MG63 (cell line): ENCODE measurements around the gene BNC2. TPM values are rescaled to one million over a fixed set of nuclear protein-coding genes. Genes with fewer than 3 reads are reported as not detected.

Experiments
- DNase-seq: peaks from one replicate; pipeline ENCODE4 v3.0.0-alpha.2; 2020
- H3K27me3 ChIP-seq: fragments of 250-450 bp; sonication (Bioruptor Pico); 2 replicates; pipeline ENCODE4 v1.5.1; 2020; ENCODE audit warnings: mild to moderate bottlenecking, moderate library complexity
- H3K36me3 ChIP-seq: fragments of 250-450 bp; sonication (Bioruptor Pico); 2 replicates; pipeline ENCODE4 v1.5.1; 2020; ENCODE audit warnings: mild to moderate bottlenecking, moderate library complexity
- H3K4me3 ChIP-seq: fragments of 250-450 bp; sonication (Bioruptor Pico); 2 replicates; pipeline ENCODE4 v1.5.1; 2020; ENCODE audit warnings: mild to moderate bottlenecking, moderate library complexity
- H3K9me3 ChIP-seq: fragments of 250-450 bp; sonication (Bioruptor Pico); 2 replicates; pipeline ENCODE4 v1.5.1; 2020; ENCODE audit warnings: mild to moderate bottlenecking, moderate library complexity
- total RNA-seq: library from RNA; depleted of rRNA; stranded (reverse); fragments of >200 nt; shearing (Covaris generic); gene quantifications from 2 replicates; pipeline ENCODE4 v1.2.3, GENCODE V29; 2014; ENCODE audit warnings: low replicate concordance

The BNC2 gene
- total RNA-seq, 1 experiment from 2014 or later, result 38.8 TPM

DNA sequence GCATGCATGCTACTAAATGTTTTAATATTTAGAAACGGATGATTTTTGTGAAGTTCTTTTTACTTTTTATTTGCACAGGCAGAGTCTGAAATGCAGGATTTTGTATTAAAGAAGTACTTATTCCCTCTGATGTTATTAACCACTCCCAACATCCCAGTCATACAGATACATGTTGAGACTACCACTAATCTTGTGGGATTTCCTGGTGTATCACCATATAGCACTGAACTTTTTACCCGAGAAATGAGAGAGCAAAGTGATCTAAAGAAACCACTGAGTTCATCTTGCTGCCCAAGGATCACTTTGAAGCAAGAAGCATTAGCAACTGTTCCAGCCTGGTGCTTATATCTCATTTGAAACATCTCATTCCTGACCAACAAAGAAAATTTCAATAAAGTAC lies 443.8 kb downstream of the BNC2 start:
- Histone ChIP-seq H3K36me3 (peaks cover 91% of the 10 kb centered on the region), H3K4me3 (no peak overlapping the region), H3K9me3 (no peaks in the 10 kb centered on the region), H3K27me3 (no peaks in the 10 kb centered on the region)
- DNase-seq, result no peak

- peak; percentile 60 for DNase-seq
- Histone ChIP-seq H3K36me3 (peaks cover 91% of the 10 kb centered on the region), H3K9me3 (no peaks in the 10 kb centered on the region), H3K27me3 (no peaks in the 10 kb centered on the region), H3K4me3 (no peak overlapping the region)
Observed at GRCh38 chr9:16425562-16426231, 444.8 kb downstream of the BNC2 start.

- Histone ChIP-seq H3K9me3 (no peaks in the 10 kb centered on the region), H3K36me3 (peaks cover 79% of the 10 kb centered on the region), H3K27me3 (no peaks in the 10 kb centered on the region), H3K4me3 (no peak overlapping the region)
- no peak for DNase-seq
Observed at GRCh38 chr9:16422114-16422513, 448.4 kb downstream of the BNC2 start.

DNA sequence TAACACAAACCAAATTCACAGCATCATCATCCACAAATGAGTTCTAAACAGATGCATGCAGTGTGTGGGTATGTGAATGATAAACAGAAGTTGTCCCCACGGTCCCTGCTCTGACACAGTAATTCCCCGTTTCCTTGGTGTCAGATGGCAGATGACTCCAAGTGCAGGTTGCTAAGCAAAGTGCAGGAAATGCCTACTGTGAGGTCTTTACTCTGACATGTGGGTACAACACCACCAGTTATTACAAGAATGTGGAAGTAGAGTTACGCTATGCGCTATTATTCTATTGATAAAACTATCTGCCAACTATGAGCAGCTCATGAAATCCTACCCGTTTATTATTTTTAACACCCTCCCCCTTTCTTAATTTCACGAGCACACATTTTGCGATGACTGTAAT lies 448.9 kb downstream of the BNC2 start:
- DNase-seq, result peak; percentile 60
- Histone ChIP-seq H3K27me3 (no peaks in the 10 kb centered on the region), H3K4me3 (no peak overlapping the region), H3K36me3 (peaks cover 76% of the 10 kb centered on the region), H3K9me3 (no peaks in the 10 kb centered on the region)

DNA sequence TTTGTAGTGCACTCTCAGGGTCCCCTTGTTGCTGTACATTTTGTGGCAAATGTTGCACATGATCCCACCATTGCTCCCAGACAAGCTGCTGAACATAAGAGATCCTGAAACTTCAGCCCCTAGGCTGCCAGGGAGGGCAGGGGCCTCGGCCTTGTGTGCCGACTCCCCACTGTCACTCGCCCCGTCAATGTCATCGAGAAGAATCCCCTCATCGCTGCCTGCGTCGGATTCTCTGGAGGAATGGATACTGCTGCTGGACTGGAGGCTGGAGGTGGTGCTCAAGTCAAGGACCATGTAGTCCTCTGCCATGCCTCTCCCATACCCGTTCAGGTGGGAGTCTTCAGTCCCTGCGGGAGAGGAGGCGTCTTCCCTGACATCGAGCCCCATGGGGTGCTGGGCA lies 451.3 kb downstream of the BNC2 start:
- no peak for DNase-seq
- no peaks in the 10 kb centered on the region for H3K27me3 ChIP-seq
- H3K4me3 ChIP-seq, result no peak overlapping the region
- H3K9me3 ChIP-seq, result no peaks in the 10 kb centered on the region
- H3K36me3 ChIP-seq, result peaks cover 85% of the 10 kb centered on the region

DNA sequence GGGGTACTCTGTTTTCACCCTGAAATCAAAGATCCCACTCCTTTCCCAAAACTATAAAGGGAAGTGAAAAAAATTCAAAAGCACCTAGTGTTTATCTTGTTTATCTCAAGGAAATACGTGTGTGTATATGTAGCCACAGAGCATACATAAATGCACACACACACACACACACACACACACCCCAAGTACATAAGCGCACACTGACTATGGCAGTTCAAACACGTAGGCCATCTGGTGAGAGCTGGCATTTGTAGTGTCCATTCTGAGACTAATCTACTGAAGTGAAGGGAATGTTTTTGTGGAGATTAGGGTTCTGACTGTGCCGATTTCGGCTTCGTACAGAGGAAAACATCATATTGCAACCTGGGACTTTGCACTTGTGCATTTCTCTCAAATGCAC lies 451.7 kb downstream of the BNC2 start:
- peaks cover 85% of the 10 kb centered on the region for H3K36me3 ChIP-seq
- H3K9me3 ChIP-seq, result no peaks in the 10 kb centered on the region
- no peaks in the 10 kb centered on the region for H3K27me3 ChIP-seq
- DNase-seq, result no peak
- no peak overlapping the region for H3K4me3 ChIP-seq

GRCh38 chr9:16417749-16418148 lies 452.7 kb downstream of the BNC2 start:
- Histone ChIP-seq H3K36me3 (peaks cover 85% of the 10 kb centered on the region), H3K9me3 (no peaks in the 10 kb centered on the region), H3K4me3 (peak overlapping the region; percentile 22), H3K27me3 (no peaks in the 10 kb centered on the region)
- no peak for DNase-seq

GRCh38 chr9:16417161-16417560 lies 453.3 kb downstream of the BNC2 start:
- peaks cover 85% of the 10 kb centered on the region for H3K36me3 ChIP-seq
- DNase-seq, result peak; percentile 99
- H3K9me3 ChIP-seq, result no peaks in the 10 kb centered on the region
- peak overlapping the region; percentile 22 for H3K4me3 ChIP-seq
- H3K27me3 ChIP-seq, result no peaks in the 10 kb centered on the region

DNA sequence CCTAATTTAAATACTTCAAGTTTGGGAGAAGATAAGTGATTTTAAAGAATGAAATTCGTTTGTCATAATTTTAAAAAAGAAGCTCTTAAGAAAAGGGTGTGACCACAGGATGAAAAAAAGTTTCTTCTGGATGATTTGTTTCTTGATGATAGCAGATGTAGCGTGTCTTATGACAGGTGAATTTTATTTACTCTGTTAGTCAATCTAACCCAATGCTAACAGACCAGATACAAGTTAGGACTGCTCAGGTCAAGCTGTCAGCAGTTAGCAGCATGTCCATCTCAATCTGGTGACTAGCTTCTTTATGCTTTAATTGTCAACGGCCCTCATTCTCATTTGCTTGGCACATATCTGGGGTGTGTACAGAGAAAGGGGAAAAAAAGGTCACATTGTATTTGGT lies 456.0 kb downstream of the BNC2 start:
- Histone ChIP-seq H3K27me3 (no peaks in the 10 kb centered on the region), H3K9me3 (no peaks in the 10 kb centered on the region), H3K36me3 (peaks cover 76% of the 10 kb centered on the region), H3K4me3 (no peak overlapping the region)
- DNase-seq, result no peak

DNA sequence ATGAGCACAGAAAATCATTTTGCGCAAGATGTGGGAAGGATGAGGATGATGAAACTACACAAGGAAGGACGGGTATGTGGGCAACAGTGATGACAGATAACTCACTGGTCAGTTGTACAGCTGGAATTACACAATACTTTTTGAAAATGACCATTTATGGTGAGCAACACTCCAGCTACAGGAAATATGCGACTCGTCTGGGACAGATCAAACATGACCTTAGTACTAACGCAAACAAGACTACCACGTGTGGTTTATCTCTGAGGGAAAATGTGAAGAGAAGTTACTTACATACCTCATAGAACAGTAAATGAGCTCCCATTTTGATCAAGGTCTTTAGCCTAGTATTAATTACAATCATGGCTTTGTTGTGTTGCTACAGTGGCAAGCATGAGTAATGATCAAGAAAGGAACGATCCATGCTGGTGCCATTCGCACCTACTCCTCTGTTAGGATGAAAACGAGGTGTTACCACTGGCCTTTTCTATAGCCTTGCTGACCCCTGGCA lies 456.9 kb downstream of the BNC2 start:
- Histone ChIP-seq H3K9me3 (no peaks in the 10 kb centered on the region), H3K36me3 (peaks cover 68% of the 10 kb centered on the region), H3K27me3 (no peaks in the 10 kb centered on the region), H3K4me3 (no peak overlapping the region)
- DNase-seq, result no peak

- H3K27me3 ChIP-seq, result no peaks in the 10 kb centered on the region
- no peaks in the 10 kb centered on the region for H3K9me3 ChIP-seq
- peaks cover 61% of the 10 kb centered on the region for H3K36me3 ChIP-seq
- no peak for DNase-seq
- H3K4me3 ChIP-seq, result no peak overlapping the region
Observed at GRCh38 chr9:16412740-16413139, 457.7 kb downstream of the BNC2 start.

GRCh38 chr9:16411311-16411710 lies 459.2 kb downstream of the BNC2 start:
- H3K4me3 ChIP-seq, result no peak overlapping the region
- H3K27me3 ChIP-seq, result no peaks in the 10 kb centered on the region
- no peak for DNase-seq
- H3K36me3 ChIP-seq, result peaks cover 56% of the 10 kb centered on the region
- no peaks in the 10 kb centered on the region for H3K9me3 ChIP-seq

- DNase-seq, result no peak
Observed at GRCh38 chr9:16410601-16411280, 459.7 kb downstream of the BNC2 start.

GRCh38 chr9:16407617-16408016 lies 462.9 kb downstream of the BNC2 start:
- Histone ChIP-seq H3K36me3 (peaks cover 19% of the 10 kb centered on the region), H3K4me3 (no peak overlapping the region), H3K9me3 (peaks cover 3% of the 10 kb centered on the region; the same call in 1 of the 2 replicates), H3K27me3 (no peaks in the 10 kb centered on the region)
- no peak for DNase-seq

More at GRCh38 chr9:16410601-16411280, 459.7 kb downstream of the BNC2 start:
- H3K4me3 ChIP-seq, result no peak overlapping the region
- H3K27me3 ChIP-seq, result no peaks in the 10 kb centered on the region
- H3K36me3 ChIP-seq, result peaks cover 50% of the 10 kb centered on the region
- H3K9me3 ChIP-seq, result no peaks in the 10 kb centered on the region

DNA sequence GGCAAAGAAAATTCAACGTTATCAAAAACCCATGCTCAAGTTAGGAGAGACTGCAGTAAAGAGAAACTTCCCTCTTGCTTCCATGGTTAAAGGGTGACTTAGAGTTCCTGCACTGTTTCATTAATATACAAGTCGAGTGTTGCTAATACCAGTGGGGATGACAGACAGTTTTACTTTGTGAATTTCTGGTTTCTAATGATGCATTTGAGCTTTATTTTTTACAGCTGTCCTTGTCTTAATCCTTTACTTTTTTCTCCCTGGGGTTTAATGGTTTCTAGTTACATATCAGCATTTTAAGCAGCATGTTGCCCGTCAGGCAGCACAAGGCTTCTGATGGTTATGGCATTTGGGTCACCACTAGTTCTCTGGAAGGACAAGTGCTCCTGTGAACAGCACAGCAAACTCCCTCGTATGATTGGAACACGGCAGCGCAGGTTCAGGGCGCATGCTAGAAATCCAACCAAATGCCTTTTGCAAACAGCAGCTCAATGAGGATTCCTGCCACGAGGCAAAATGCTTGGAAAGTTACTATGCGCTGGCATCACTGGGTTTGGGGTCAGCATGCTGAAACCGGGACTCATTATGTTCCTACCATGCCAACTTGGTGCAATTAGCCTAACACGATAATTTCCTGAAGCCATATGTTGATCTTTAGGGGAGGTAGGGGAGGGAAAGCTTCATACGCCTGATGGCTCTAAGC lies 463.8 kb downstream of the BNC2 start:
- no peak for DNase-seq
- no peaks in the 10 kb centered on the region for H3K27me3 ChIP-seq
- no peak overlapping the region for H3K4me3 ChIP-seq
- H3K9me3 ChIP-seq, result peaks cover 3% of the 10 kb centered on the region; the same call in 1 of the 2 replicates
- peaks cover 9% of the 10 kb centered on the region for H3K36me3 ChIP-seq

GRCh38 chr9:16405421-16405820 lies 465.0 kb downstream of the BNC2 start:
- Histone ChIP-seq H3K9me3 (peaks cover 3% of the 10 kb centered on the region; the same call in 1 of the 2 replicates), H3K36me3 (0 out of 2 replicates have a peak, but pooled peaks cover 2% of the 10 kb centered on the region), H3K4me3 (no peak overlapping the region), H3K27me3 (no peaks in the 10 kb centered on the region)
- no peak for DNase-seq

DNA sequence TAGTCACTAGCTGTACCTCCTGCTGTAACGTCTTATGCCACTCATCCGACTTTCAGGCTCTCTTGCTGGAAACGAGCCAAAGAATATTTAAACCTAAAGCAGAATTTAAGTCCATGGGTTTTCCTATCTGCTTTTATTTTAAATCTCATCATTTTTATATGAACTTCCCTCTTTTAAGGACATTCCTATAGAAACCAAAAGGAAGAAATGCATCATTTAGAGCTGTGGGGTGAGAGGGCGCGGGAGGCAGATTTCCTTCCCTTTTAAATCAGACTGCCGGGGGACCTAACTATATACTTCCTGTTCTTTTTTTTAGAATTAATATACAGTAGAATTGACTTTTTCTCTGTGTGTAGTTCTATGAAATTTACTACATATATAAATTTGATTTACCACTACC lies 468.8 kb downstream of the BNC2 start:
- Histone ChIP-seq H3K36me3 (no peaks in the 10 kb centered on the region), H3K9me3 (peaks cover 6% of the 10 kb centered on the region), H3K27me3 (no peaks in the 10 kb centered on the region), H3K4me3 (no peak overlapping the region)
- DNase-seq, result no peak
